Measurements from ENCODE around the gene HOXC10. TPM values are rescaled to one million over a fixed set of nuclear protein-coding genes. Genes with fewer than 3 reads are reported as not detected.

HOXC10 gene
- total RNA-seq, 1 donor from 2014 or later = not detected

- H3K27ac ChIP-seq (ENCODE audit: low read depth, low read length) = no peak within 1 kb of the TSS
- Mint-ChIP-seq H3K27ac (ENCODE audit: unreplicated experiment) (no peak within 1 kb of the TSS), H3K27me3 (ENCODE audit: low read depth, unreplicated experiment) (peaks cover 87% of the 10 kb centered on the region), H3K4me1 (ENCODE audit: low read depth, unreplicated experiment) (no peaks in the 10 kb centered on the region), H3K36me3 (ENCODE audit: low read depth, unreplicated experiment) (peaks cover 4% of the 10 kb centered on the region), H3K9me3 (ENCODE audit: unreplicated experiment) (peaks cover 25% of the 10 kb centered on the region), H3K4me3 (ENCODE audit: unreplicated experiment) (no peak within 1 kb of the TSS)
- H3K27me3 ChIP-seq (ENCODE audit: insufficient read depth, low read length) = peaks cover 92% of the 10 kb centered on the region
- H3K9me3 ChIP-seq (ENCODE audit: insufficient read depth, low read depth, low read length) = peaks cover 2% of the 10 kb centered on the region
- H2AFZ ChIP-seq (ENCODE audit: low read depth, low read length) = no peak within 1 kb of the TSS
- TF ChIP-seq EZH2 (IDR thresholded peaks at IDR 0.05; ENCODE audit: insufficient read depth, low read length) (no peak), CTCF (IDR thresholded peaks at IDR 0.05; ENCODE audit: insufficient read depth, low read depth, low read length) (no peak)
- no peak within 1 kb of the TSS for H3K4me2 ChIP-seq (ENCODE audit: low read length)
- DNase-seq (ENCODE audit: low read depth) (no peak), FAIRE-seq (no peak)
- peaks cover 4% of the 10 kb centered on the region for H4K20me1 ChIP-seq (ENCODE audit: insufficient read depth, low read length)
- no peaks in the 10 kb centered on the region for H3K79me2 ChIP-seq (ENCODE audit: insufficient read depth, low read length)
- no peaks in the 10 kb centered on the region for H3K36me3 ChIP-seq (ENCODE audit: insufficient read depth, low read length)
- H3K4me3 ChIP-seq (ENCODE audit: insufficient read depth, low read depth, low read length) = no peak within 1 kb of the TSS
- H3K9ac ChIP-seq (ENCODE audit: low read length) = no peak within 1 kb of the TSS
- no peaks in the 10 kb centered on the region for H3K4me1 ChIP-seq (ENCODE audit: insufficient read depth, low read length)
Measured at GRCh38 chr12:53954694-53955035, 30.3 kb upstream of the HOXC10 start, which contains the start of gene HOXC12. TSS of gene HOXC12 (plus strand) at chr12:53954903. CDS start at chr12:53954930, 27 bp downstream.

GRCh38 chr12:53955036-53955775 is 29.7 kb upstream of the HOXC10 start:
- FAIRE-seq = no peak
- H3K27ac ChIP-seq (ENCODE audit: low read depth, low read length) = no peak overlapping the region
- no peaks in the 10 kb centered on the region for H3K79me2 ChIP-seq (ENCODE audit: insufficient read depth, low read length)
- H4K20me1 ChIP-seq (ENCODE audit: insufficient read depth, low read length) = peaks cover 4% of the 10 kb centered on the region
- H3K27me3 ChIP-seq (ENCODE audit: insufficient read depth, low read length) = peaks cover 94% of the 10 kb centered on the region
- TF ChIP-seq EZH2 (IDR thresholded peaks at IDR 0.05; ENCODE audit: insufficient read depth, low read length) (peak; percentile 90), CTCF (IDR thresholded peaks at IDR 0.05; ENCODE audit: insufficient read depth, low read depth, low read length) (no peak)
- H3K4me1 ChIP-seq (ENCODE audit: insufficient read depth, low read length) = no peaks in the 10 kb centered on the region
- no peak overlapping the region for H3K9ac ChIP-seq (ENCODE audit: low read length)
- no peaks in the 10 kb centered on the region for H3K36me3 ChIP-seq (ENCODE audit: insufficient read depth, low read length)
- no peaks in the 10 kb centered on the region for H3K4me1 Mint-ChIP-seq (ENCODE audit: low read depth, unreplicated experiment)
- no peak overlapping the region for H2AFZ ChIP-seq (ENCODE audit: low read depth, low read length)
- H3K4me2 ChIP-seq (ENCODE audit: low read length) = no peak overlapping the region
- H3K4me3 ChIP-seq (ENCODE audit: insufficient read depth, low read depth, low read length) = no peak overlapping the region
- H3K9me3 ChIP-seq (ENCODE audit: insufficient read depth, low read depth, low read length) = peaks cover 7% of the 10 kb centered on the region
- H3K4me3 Mint-ChIP-seq (ENCODE audit: unreplicated experiment) = no peak overlapping the region
- peaks cover 29% of the 10 kb centered on the region for H3K9me3 Mint-ChIP-seq (ENCODE audit: unreplicated experiment)
- no peak for DNase-seq (ENCODE audit: low read depth)
- H3K27me3 Mint-ChIP-seq (ENCODE audit: low read depth, unreplicated experiment) = peaks cover 89% of the 10 kb centered on the region
- no peak overlapping the region for H3K27ac Mint-ChIP-seq (ENCODE audit: unreplicated experiment)
- H3K36me3 Mint-ChIP-seq (ENCODE audit: low read depth, unreplicated experiment) = peaks cover 4% of the 10 kb centered on the region

- H3K27ac Mint-ChIP-seq (ENCODE audit: unreplicated experiment) = peak overlapping the region; percentile 69
- no peak for FAIRE-seq
- H2AFZ ChIP-seq (ENCODE audit: low read depth, low read length) = no peak overlapping the region
- peaks cover 4% of the 10 kb centered on the region for H3K36me3 Mint-ChIP-seq (ENCODE audit: low read depth, unreplicated experiment)
- no peak overlapping the region for H3K4me3 ChIP-seq (ENCODE audit: insufficient read depth, low read depth, low read length)
- H3K9me3 Mint-ChIP-seq (ENCODE audit: unreplicated experiment) = peaks cover 31% of the 10 kb centered on the region
- no peak for DNase-seq (ENCODE audit: low read depth)
- TF ChIP-seq EZH2 (IDR thresholded peaks at IDR 0.05; ENCODE audit: insufficient read depth, low read length) (peak; percentile 22), CTCF (IDR thresholded peaks at IDR 0.05; ENCODE audit: insufficient read depth, low read depth, low read length) (no peak)
- H3K4me2 ChIP-seq (ENCODE audit: low read length) = no peak overlapping the region
- peaks cover 88% of the 10 kb centered on the region for H3K27me3 Mint-ChIP-seq (ENCODE audit: low read depth, unreplicated experiment)
- peaks cover 93% of the 10 kb centered on the region for H3K27me3 ChIP-seq (ENCODE audit: insufficient read depth, low read length)
- no peaks in the 10 kb centered on the region for H3K36me3 ChIP-seq (ENCODE audit: insufficient read depth, low read length)
- H3K4me1 ChIP-seq (ENCODE audit: insufficient read depth, low read length) = no peaks in the 10 kb centered on the region
- H4K20me1 ChIP-seq (ENCODE audit: insufficient read depth, low read length) = peaks cover 4% of the 10 kb centered on the region
- H3K4me1 Mint-ChIP-seq (ENCODE audit: low read depth, unreplicated experiment) = no peaks in the 10 kb centered on the region
- H3K9ac ChIP-seq (ENCODE audit: low read length) = no peak overlapping the region
- no peaks in the 10 kb centered on the region for H3K79me2 ChIP-seq (ENCODE audit: insufficient read depth, low read length)
- peaks cover 7% of the 10 kb centered on the region for H3K9me3 ChIP-seq (ENCODE audit: insufficient read depth, low read depth, low read length)
- H3K27ac ChIP-seq (ENCODE audit: low read depth, low read length) = no peak overlapping the region
- no peak overlapping the region for H3K4me3 Mint-ChIP-seq (ENCODE audit: unreplicated experiment)
Measured at GRCh38 chr12:53955776-53956250, 29.1 kb upstream of the HOXC10 start.

Data from astrocyte (in vitro differentiated cells and primary cell).